Uterus (tissue), 4 donors: ENCODE data around the gene TCF3. TPM values are rescaled to one million over a fixed set of nuclear protein-coding genes. Genes with fewer than 3 reads are reported as not detected.

Source experiments
- DNase-seq, 2 donors: peaks; one replicate each; pipeline ENCODE4 v3.0.0-alpha.2; 2019 to 2020
- H3K27ac ChIP-seq, 2 donors: fragments of 200-600 bp; sonication (generic); 1 replicate in 1 of 2; 2 replicates in 1 of 2; pipeline ENCODE4 v1.5.1; 2016 to 2018
- H3K27me3 ChIP-seq, 2 donors: fragments of 200-600 bp; sonication (generic); one replicate each; pipeline ENCODE4 v1.5.1; 2018 to 2019; ENCODE audit warnings: control low read depth in 1 of 2
- H3K36me3 ChIP-seq, 2 donors: fragments of 200-600 bp; sonication (generic); one replicate each; pipeline ENCODE4 v1.5.1; 2019; ENCODE audit warnings: control low read depth in 1 of 2
- H3K4me1 ChIP-seq, 2 donors: fragments of 200-600 bp; sonication (generic); one replicate each; pipeline ENCODE4 v1.5.1; 2018 to 2019; ENCODE audit warnings: control low read depth in 1 of 2
- H3K4me3 ChIP-seq, 2 donors: fragments of 200-600 bp; sonication (generic); 1 replicate in 1 of 2; 2 replicates in 1 of 2; pipeline ENCODE4 v1.5.1; 2018 to 2019; ENCODE audit warnings: mild to moderate bottlenecking in 1 of 2
- H3K9me3 ChIP-seq, 2 donors: fragments of 200-600 bp; sonication (generic); one replicate each; pipeline ENCODE4 v1.5.1; 2019; ENCODE audit warnings: control low read depth in 1 of 2
- POLR2A ChIP-seq, 2 donors: fragments of 450-650 bp; IDR thresholded peaks; one replicate each; pipeline ENCODE4 v1.6.1; 2016; ENCODE audit warnings: antibody characterized with exemption in 2 of 2, mild to moderate bottlenecking in 1 of 2, moderate library complexity in 1 of 2
- intact Hi-C: fragments of 100-400 bp; cut with DNase I; formaldehyde crosslinking; loops from one replicate; pipeline ENCODE4 v1.15.1; 2023; ENCODE audit warnings: low total_unique reads
- total RNA-seq, 4 donors: library from RNA; depleted of rRNA in 3 of 4; stranded (reverse); fragments of >200 nt in 3 of 4; gene quantifications; one replicate each; pipeline versions ENCODE4 v1.1.0 to v1.2.4, GENCODE V29; 2014 to 2023
- TF ChIP-seq, protein P1 (sequence below), 4 experiments: fragments of 200-600 bp in 2 of 4; fragments of 450-650 bp in 2 of 4; sonication (generic) in 2 of 4; IDR thresholded peaks; one replicate each; pipeline ENCODE4 v1.5.1; 2016 to 2019; ENCODE audit warnings: antibody characterized with exemption in 4 of 4, mild to moderate bottlenecking in 2 of 4, moderate library complexity in 1 of 4
- donor health status: DM: yes; HTN: yes; CAD: no.

The TCF3 gene
- total RNA-seq, 4 donors from 2014 or later = 15.6 to 132 (median 65.7) TPM

DNA sequence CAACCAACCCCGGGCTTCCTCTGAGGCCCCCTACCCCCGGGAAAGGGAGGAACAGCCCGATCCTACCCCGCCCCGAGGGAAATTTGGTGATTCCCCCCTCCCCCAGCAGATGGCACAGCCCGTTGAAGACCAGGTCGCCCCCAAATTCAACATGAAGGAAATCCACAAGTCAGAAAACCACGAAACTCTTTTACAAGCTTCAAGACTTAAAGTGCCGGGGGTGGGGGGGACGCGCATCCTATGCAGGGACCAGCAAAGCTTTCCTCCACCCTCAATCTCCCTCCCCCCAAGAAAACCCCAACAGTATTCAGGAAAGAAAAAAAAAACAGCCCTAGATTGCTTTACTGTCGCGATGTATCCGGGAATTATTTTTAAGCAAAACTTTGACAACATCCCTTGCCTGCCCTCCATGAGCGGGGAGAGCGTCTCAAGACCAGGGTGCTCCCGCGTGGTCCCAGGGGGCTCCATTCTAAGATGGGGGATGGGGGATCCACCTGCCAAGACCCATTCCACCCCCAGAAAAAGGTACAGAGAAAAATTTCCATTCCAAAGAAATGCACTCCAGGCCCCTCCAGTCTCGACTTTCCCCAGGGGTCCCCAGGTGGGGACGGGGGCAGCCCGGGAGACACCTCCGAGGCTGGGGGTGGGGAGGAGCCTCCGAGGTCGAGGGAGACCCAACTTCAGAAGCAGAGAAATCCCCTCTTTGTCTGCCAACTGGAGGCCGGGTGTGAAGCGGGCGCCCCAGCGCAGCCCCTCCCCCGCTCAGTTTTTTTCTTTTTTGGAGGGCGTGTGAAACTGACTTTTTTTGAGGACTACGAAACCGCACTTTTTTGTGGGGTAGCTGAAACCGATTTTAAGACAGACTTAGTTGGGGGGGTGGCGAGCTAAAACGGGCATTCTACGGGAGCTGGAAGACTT, 1.5 kb downstream of the TCF3 start:
- TF ChIP-seq, protein P1, sequence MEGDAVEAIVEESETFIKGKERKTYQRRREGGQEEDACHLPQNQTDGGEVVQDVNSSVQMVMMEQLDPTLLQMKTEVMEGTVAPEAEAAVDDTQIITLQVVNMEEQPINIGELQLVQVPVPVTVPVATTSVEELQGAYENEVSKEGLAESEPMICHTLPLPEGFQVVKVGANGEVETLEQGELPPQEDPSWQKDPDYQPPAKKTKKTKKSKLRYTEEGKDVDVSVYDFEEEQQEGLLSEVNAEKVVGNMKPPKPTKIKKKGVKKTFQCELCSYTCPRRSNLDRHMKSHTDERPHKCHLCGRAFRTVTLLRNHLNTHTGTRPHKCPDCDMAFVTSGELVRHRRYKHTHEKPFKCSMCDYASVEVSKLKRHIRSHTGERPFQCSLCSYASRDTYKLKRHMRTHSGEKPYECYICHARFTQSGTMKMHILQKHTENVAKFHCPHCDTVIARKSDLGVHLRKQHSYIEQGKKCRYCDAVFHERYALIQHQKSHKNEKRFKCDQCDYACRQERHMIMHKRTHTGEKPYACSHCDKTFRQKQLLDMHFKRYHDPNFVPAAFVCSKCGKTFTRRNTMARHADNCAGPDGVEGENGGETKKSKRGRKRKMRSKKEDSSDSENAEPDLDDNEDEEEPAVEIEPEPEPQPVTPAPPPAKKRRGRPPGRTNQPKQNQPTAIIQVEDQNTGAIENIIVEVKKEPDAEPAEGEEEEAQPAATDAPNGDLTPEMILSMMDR (IDR thresholded peaks at IDR 0.05) = no peak
- no peak for TF ChIP-seq POLR2A (IDR thresholded peaks at IDR 0.05)
- Histone ChIP-seq H3K9me3 (no peaks in the 10 kb centered on the region), H3K27me3 (no peaks in the 10 kb centered on the region), H3K27ac (peak overlapping the region; percentile 42 to 100), H3K4me1 (peaks cover 0 to 16% of the 10 kb centered on the region in 2 donors), H3K4me3 (peak overlapping the region; percentile 48 to 56), H3K36me3 (no peaks in the 10 kb centered on the region)
- no peak for DNase-seq
- intact Hi-C loops = no loop called here

DNA sequence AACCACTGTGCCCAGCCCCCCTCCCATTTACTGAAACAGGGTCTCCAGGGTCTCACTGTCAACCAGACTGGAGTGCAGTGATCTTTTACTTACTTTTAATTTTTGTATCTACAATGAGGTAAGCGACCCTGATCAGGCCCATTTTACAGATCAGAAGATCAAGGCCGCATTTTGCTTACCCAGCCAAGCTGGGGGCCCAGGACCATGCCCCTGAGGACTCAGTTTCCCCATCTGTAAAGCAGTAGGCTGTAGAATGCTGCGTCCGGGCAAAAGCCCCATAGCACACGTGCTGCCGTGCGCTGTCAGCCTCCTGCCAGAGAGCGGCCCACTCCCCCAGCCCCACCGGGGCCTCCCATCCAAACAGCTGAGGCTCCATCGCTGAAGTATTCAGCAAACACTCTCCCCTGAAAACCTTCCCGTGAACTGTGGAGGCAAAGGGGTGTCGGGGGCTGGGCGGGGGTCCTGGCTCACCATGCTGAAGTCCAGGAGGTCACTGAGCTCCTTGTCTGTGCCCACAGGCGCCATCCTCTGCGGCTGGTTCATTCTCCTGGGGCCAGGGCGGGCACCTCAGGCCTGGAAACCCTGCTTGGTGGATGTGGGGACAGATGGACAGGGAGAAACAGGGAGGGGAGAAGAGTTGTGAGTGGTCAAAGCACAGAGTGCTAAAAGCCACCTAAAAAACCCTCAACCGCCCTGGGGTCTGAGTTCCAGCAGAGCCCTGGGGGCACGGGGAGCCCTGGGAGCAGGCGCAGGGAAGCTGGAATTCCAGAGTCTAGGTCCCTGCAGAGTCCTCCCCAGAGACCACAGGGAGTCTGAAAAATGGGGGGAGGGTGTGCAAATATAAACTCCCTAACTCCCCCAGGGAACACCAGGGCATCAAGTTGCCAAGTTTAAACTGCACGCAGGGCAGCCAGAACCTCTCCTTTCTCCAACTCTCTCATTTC, 2.4 kb downstream of the TCF3 start:
- H3K27ac ChIP-seq = peak overlapping the region; percentile 9 to 100
- no peak for DNase-seq
- H3K36me3 ChIP-seq = no peaks in the 10 kb centered on the region
- H3K4me1 ChIP-seq = peaks cover 0 to 16% of the 10 kb centered on the region in 2 donors
- no peak overlapping the region for H3K4me3 ChIP-seq
- no peaks in the 10 kb centered on the region for H3K27me3 ChIP-seq
- intact Hi-C loops = loop anchor here (5.0 kb wide), 1 partner anchor 38 kb away; no protein-coding TSS in a partner anchor
- H3K9me3 ChIP-seq = no peaks in the 10 kb centered on the region
- TF ChIP-seq POLR2A (IDR thresholded peaks at IDR 0.05) = no peak
- TF ChIP-seq, protein P1 (IDR thresholded peaks at IDR 0.05) = no peak

DNA sequence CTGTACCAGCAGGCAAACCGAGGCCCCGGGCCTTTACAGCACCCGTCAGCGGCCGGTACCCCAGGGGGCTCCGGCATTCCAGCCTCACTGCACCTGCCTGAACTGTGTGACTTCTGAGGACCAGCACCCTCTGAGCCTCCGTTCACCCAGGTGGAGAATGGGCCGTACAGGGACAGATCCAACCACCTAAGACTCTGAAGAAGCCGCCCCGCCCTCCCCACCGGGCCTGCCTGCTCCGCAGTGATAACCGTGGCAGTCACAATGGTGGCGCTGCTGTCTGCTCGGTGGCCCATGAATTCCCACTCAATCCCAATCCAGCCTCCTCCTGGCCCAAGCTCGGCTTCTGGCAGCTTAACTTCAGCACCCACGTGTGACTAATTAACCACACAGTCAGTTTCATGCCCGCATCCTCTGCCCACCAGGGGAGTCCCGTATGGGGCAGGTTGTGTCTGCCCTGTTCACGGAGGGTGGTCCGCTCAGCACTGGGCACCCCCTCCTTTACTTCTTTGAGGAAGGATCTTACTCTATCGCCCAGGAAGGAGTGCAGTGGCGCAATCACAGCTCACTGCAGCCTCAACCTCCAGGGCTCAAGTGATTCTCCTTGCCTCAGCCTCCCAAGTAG, 3.4 kb downstream of the TCF3 start:
- no peak overlapping the region for H3K27ac ChIP-seq
- H3K4me3 ChIP-seq = no peak overlapping the region
- no peaks in the 10 kb centered on the region for H3K36me3 ChIP-seq
- no peaks in the 10 kb centered on the region for H3K9me3 ChIP-seq
- H3K27me3 ChIP-seq = no peaks in the 10 kb centered on the region
- DNase-seq = no peak
- no peak for TF ChIP-seq POLR2A (IDR thresholded peaks at IDR 0.05)
- TF ChIP-seq, protein P1 (IDR thresholded peaks at IDR 0.05) = no peak
- peaks cover 0 to 16% of the 10 kb centered on the region in 2 donors for H3K4me1 ChIP-seq
- intact Hi-C loops = loop anchor here (5.0 kb wide), 1 partner anchor 37 kb away; no protein-coding TSS in a partner anchor

DNA sequence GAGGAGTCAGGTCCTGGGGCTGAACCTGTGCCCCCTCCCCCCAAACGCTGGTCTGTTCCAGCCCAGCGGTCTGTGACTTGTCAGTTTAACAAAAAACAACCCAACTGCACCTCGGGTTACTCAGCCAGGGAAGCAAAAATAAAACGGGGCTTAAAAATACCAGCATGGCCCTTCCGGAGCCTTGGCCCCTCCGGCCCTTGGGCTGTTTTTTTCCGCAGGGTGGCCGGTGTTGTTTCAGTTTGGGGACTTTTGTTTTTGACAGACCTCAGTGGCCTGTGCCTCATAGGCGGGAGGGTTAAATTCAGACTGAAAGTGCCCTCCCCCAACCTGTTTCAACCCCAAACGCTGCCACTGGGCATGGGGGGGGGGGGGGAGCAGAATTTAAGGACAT, 4.0 kb downstream of the TCF3 start:
- no peak for DNase-seq
- Histone ChIP-seq H3K4me3 (no peak overlapping the region), H3K36me3 (no peaks in the 10 kb centered on the region), H3K27me3 (no peaks in the 10 kb centered on the region), H3K4me1 (peaks cover 0 to 16% of the 10 kb centered on the region in 2 donors), H3K9me3 (no peaks in the 10 kb centered on the region), H3K27ac (no peak overlapping the region)
- intact Hi-C loops = loop anchor here (5.0 kb wide), 1 partner anchor 36 kb away; no protein-coding TSS in a partner anchor
- no peak for TF ChIP-seq POLR2A (IDR thresholded peaks at IDR 0.05)
- TF ChIP-seq, protein P1 (IDR thresholded peaks at IDR 0.05) = no peak
